HG03469 (cell line): ENCODE results near the gene TMEM255B.

Experiments
- ATAC-seq: cut with Tn5 transposase; IDR thresholded peaks from one replicate; pipeline ENCODE4 v1.9.1; 2021; ENCODE audit warnings: mild to moderate bottlenecking, moderate library complexity, moderate number of reproducible peaks; ENCODE audit not compliant: unreplicated experiment

TMEM255B gene

GRCh38 chr13:113801289-113801961 is 42.4 kb downstream of the TMEM255B start:
- no peak for ATAC-seq

- no peak for ATAC-seq
Observed at GRCh38 chr13:113802090-113802531, 43.1 kb downstream of the TMEM255B start.

- ATAC-seq, result no peak
Observed at GRCh38 chr13:113802761-113803160, 43.7 kb downstream of the TMEM255B start.

- no peak for ATAC-seq
Observed at GRCh38 chr13:113803409-113804016, 44.5 kb downstream of the TMEM255B start.

GRCh38 chr13:113804017-113804702 is 45.1 kb downstream of the TMEM255B start:
- no peak for ATAC-seq

GRCh38 chr13:113804703-113805430 is 45.8 kb downstream of the TMEM255B start:
- no peak for ATAC-seq

- no peak for ATAC-seq
Observed at GRCh38 chr13:113805431-113806103, 46.5 kb downstream of the TMEM255B start.

- no peak for ATAC-seq
Observed at GRCh38 chr13:113806104-113806471, 47.1 kb downstream of the TMEM255B start.

- ATAC-seq, result no peak
Observed at GRCh38 chr13:113806526-113806925, 47.5 kb downstream of the TMEM255B start.

GRCh38 chr13:113808058-113808834 is 49.2 kb downstream of the TMEM255B start:
- ATAC-seq, result no peak

GRCh38 chr13:113809934-113810333 is 50.9 kb downstream of the TMEM255B start:
- ATAC-seq, result no peak

GRCh38 chr13:113810640-113811039 is 51.6 kb downstream of the TMEM255B start:
- ATAC-seq, result no peak

GRCh38 chr13:113811081-113811928 is 52.3 kb downstream of the TMEM255B start:
- no peak for ATAC-seq

GRCh38 chr13:113812178-113813040 is 53.4 kb downstream of the TMEM255B start:
- ATAC-seq, result no peak

- no peak for ATAC-seq
Observed at GRCh38 chr13:113813070-113813748, 54.2 kb downstream of the TMEM255B start.

- no peak for ATAC-seq
Observed at GRCh38 chr13:113813749-113814434, 54.9 kb downstream of the TMEM255B start.

GRCh38 chr13:113814435-113814821 is 55.4 kb downstream of the TMEM255B start:
- no peak for ATAC-seq
